H9 (cell line): ENCODE data around the gene RRP9. TPM values are rescaled to one million over a fixed set of nuclear protein-coding genes. Genes with fewer than 3 reads are reported as not detected.

Source experiments
- DNase-seq: peaks from one replicate; pipeline ENCODE4 v3.0.0-alpha.2; 2017
- H2AFZ ChIP-seq: one replicate; pipeline ENCODE4 v1.6.1; 2013; ENCODE audit warnings: mild to moderate bottlenecking, low read length, control low read depth, moderate library complexity
- H2AK5ac ChIP-seq: 2 replicates; pipeline ENCODE4 v1.6.1; 2013; ENCODE audit warnings: low read length, control low read depth, mixed read lengths; ENCODE audit not compliant: insufficient read length
- H2BK120ac ChIP-seq: one replicate; pipeline ENCODE4 v1.6.1; 2013; ENCODE audit warnings: low read depth, mild to moderate bottlenecking, low read length, control low read depth, inconsistent platforms; ENCODE audit not compliant: poor library complexity, severe bottlenecking
- H2BK12ac ChIP-seq: 2 replicates; pipeline ENCODE4 v1.6.1; 2013; ENCODE audit warnings: low read length, control low read depth, mixed read lengths, low read depth; ENCODE audit not compliant: insufficient read length
- H2BK15ac ChIP-seq: 2 replicates; pipeline ENCODE4 v1.6.1; 2013; ENCODE audit warnings: low read depth, low read length, control low read depth
- H2BK20ac ChIP-seq: one replicate; pipeline ENCODE4 v1.6.1; 2013; ENCODE audit warnings: low read depth, mild to moderate bottlenecking, low read length, control low read depth, inconsistent platforms; ENCODE audit not compliant: poor library complexity, severe bottlenecking
- H2BK5ac ChIP-seq: 2 replicates; pipeline ENCODE4 v1.6.1; 2013; ENCODE audit warnings: low read length, control low read depth, mixed read lengths; ENCODE audit not compliant: insufficient read length
- H3K14ac ChIP-seq: 2 replicates; pipeline ENCODE4 v1.6.1; 2013; ENCODE audit warnings: low read length, control low read depth; ENCODE audit not compliant: insufficient read depth
- H3K18ac ChIP-seq: 2 replicates; pipeline ENCODE4 v1.6.1; 2013; ENCODE audit warnings: low read depth, mild to moderate bottlenecking, mixed read lengths, low read length, control low read depth; ENCODE audit not compliant: insufficient read length
- H3K23ac ChIP-seq: 2 replicates; pipeline ENCODE4 v1.6.1; 2013; ENCODE audit warnings: low read length, control low read depth, mixed read lengths, low read depth; ENCODE audit not compliant: insufficient read length
- H3K23me2 ChIP-seq: 2 replicates; pipeline ENCODE4 v1.6.1; 2013; ENCODE audit warnings: low read depth, mild to moderate bottlenecking, mixed read lengths, low read length, control low read depth; ENCODE audit not compliant: insufficient read length, poor library complexity, severe bottlenecking
- H3K27ac ChIP-seq: 2 replicates; pipeline ENCODE4 v1.5.1; 2013; ENCODE audit warnings: low read length, control low read depth, mixed read lengths, low read depth; ENCODE audit not compliant: insufficient read length
- H3K27me3 ChIP-seq: 2 replicates; pipeline ENCODE4 v1.6.1; 2013; ENCODE audit warnings: low read length, control low read depth, inconsistent platforms; ENCODE audit not compliant: insufficient read depth
- H3K4ac ChIP-seq: 2 replicates; pipeline ENCODE4 v1.6.1; 2013; ENCODE audit warnings: low read depth, mild to moderate bottlenecking, control low read depth, inconsistent platforms, low read length, moderate library complexity
- H3K4me1 ChIP-seq: 2 replicates; pipeline ENCODE4 v1.6.1; 2013; ENCODE audit warnings: low read length, control low read depth, inconsistent platforms; ENCODE audit not compliant: insufficient read depth
- H3K4me2 ChIP-seq: 2 replicates; pipeline ENCODE4 v1.6.1; 2013; ENCODE audit warnings: low read length, control low read depth, mixed read lengths; ENCODE audit not compliant: insufficient read length, insufficient read depth
- H3K56ac ChIP-seq: 2 replicates; pipeline ENCODE4 v1.6.1; 2013; ENCODE audit warnings: low read depth, mild to moderate bottlenecking, mixed read lengths, low read length, control low read depth; ENCODE audit not compliant: insufficient read length
- H3K79me1 ChIP-seq: 2 replicates; pipeline ENCODE4 v1.6.1; 2013; ENCODE audit warnings: low read depth, mild to moderate bottlenecking, moderate library complexity, low read length, control low read depth, inconsistent platforms; ENCODE audit not compliant: insufficient read depth, poor library complexity, severe bottlenecking
- H3K79me2 ChIP-seq: 2 replicates; pipeline ENCODE4 v1.6.1; 2013; ENCODE audit warnings: low read length, control low read depth, inconsistent platforms; ENCODE audit not compliant: insufficient read depth
- H3K9ac ChIP-seq: 2 replicates; pipeline ENCODE4 v1.6.1; 2013; ENCODE audit warnings: low read length, control low read depth, mixed read lengths; ENCODE audit not compliant: insufficient read length; ENCODE audit errors: extremely low read depth
- H3K9me3 ChIP-seq: one replicate; pipeline ENCODE4 v1.6.1; 2013; ENCODE audit warnings: low read depth, low read length, inconsistent platforms; ENCODE audit not compliant: control insufficient read depth
- H3T11ph ChIP-seq: one replicate; pipeline ENCODE4 v1.6.1; 2013; ENCODE audit warnings: mild to moderate bottlenecking, low read length, control low read depth, inconsistent platforms
- H4K20me1 ChIP-seq: one replicate; pipeline ENCODE4 v1.6.1; 2013; ENCODE audit not compliant: control insufficient read depth, insufficient read length, insufficient read depth
- H4K5ac ChIP-seq: 2 replicates; pipeline ENCODE4 v1.6.1; 2013; ENCODE audit warnings: low read depth, mild to moderate bottlenecking, mixed read lengths, low read length, control low read depth; ENCODE audit not compliant: insufficient read length
- H4K8ac ChIP-seq: replicated peaks from 2 replicates; pipeline ENCODE4 v1.6.1; 2013; ENCODE audit warnings: low read length, control low read depth, mixed read lengths, low read depth; ENCODE audit not compliant: insufficient read length
- H4K91ac ChIP-seq: 2 replicates; pipeline ENCODE4 v1.6.1; 2013; ENCODE audit warnings: low read depth, mild to moderate bottlenecking, moderate library complexity, mixed read lengths, low read length, control low read depth; ENCODE audit not compliant: insufficient read length
- H3K27ac Mint-ChIP-seq, 3 experiments: 2 replicates in 2 of 3; 3 replicates in 1 of 3; pipeline ENCODE4 v1.8.0; 2020 to 2021; ENCODE audit warnings: mixed read lengths in 3 of 3, mild to moderate bottlenecking in 1 of 3, moderate library complexity in 1 of 3
- H3K27me3 Mint-ChIP-seq: 2 replicates; pipeline ENCODE4 v1.8.0; 2021; ENCODE audit warnings: low read depth, mild to moderate bottlenecking, moderate library complexity, mixed read lengths
- H3K36me3 Mint-ChIP-seq, 3 experiments: 2 replicates in 2 of 3; 3 replicates in 1 of 3; pipeline ENCODE4 v1.8.0; 2020 to 2021; ENCODE audit warnings: low read depth in 3 of 3, mixed read lengths in 3 of 3; ENCODE audit not compliant: insufficient read depth in 1 of 3
- H3K4me1 Mint-ChIP-seq, 2 experiments: 2 replicates each; pipeline ENCODE4 v1.8.0; 2020; ENCODE audit warnings: mixed read lengths in 2 of 2
- H3K4me3 Mint-ChIP-seq, 2 experiments: 2 replicates in 1 of 2; 3 replicates in 1 of 2; pipeline ENCODE4 v1.8.0; 2020 to 2021; ENCODE audit warnings: mild to moderate bottlenecking in 2 of 2, mixed read lengths in 2 of 2, moderate library complexity in 1 of 2
- H3K9me3 Mint-ChIP-seq, 2 experiments: 2 replicates in 1 of 2; 3 replicates in 1 of 2; pipeline ENCODE4 v1.8.0; 2020; ENCODE audit warnings: mild to moderate bottlenecking in 2 of 2, mixed read lengths in 2 of 2, moderate library complexity in 1 of 2
- CTCF ChIP-seq: fragments of 200-600 bp; sonication (generic); conservative IDR thresholded peaks from 3 replicates; pipeline ENCODE4 v1.8.0; 2021; ENCODE audit warnings: antibody characterized with exemption, mild to moderate bottlenecking
- WGBS: extraction: QIAGEN DNeasy Blood & Tissue Kit; methylation state at CpG from one replicate; pipeline ENCODE4 v1.1.7; 2013; ENCODE audit warnings: missing lambda C conversion rate, low lambda C conversion rate, mixed read lengths; ENCODE audit not compliant: insufficient read length; ENCODE audit errors: extremely low coverage; 5-methylcytosine and 5-hydroxymethylcytosine counted together
- total RNA-seq: library from RNA; stranded (reverse); gene quantifications from 2 replicates; pipeline ENCODE4 v1.2.1, GENCODE V29; 2021

RRP9 gene
- total RNA-seq, 1 experiment from 2014 or later, result 64.0 TPM

- H3K36me3 Mint-ChIP-seq, result peaks cover 9 to 25% (median 9%) of the 10 kb centered on the region in 3 experiments; a peak in 6 of 7 replicates
- no peaks in the 10 kb centered on the region for H3K9me3 ChIP-seq
- H2BK12ac ChIP-seq, result no peak overlapping the region
- no peak overlapping the region for H2AK5ac ChIP-seq
- no peaks in the 10 kb centered on the region for H3K9me3 Mint-ChIP-seq
- no peak overlapping the region for H3K56ac ChIP-seq
- H3K18ac ChIP-seq, result no peak overlapping the region
- DNase-seq, result no peak
- H3K23me2 ChIP-seq, result no peaks in the 10 kb centered on the region
- no peaks in the 10 kb centered on the region for H4K20me1 ChIP-seq
- H4K8ac ChIP-seq, result no peak overlapping the region
- H3T11ph ChIP-seq, result no peak overlapping the region
- WGBS, result no CpG with 5 or more reads among the region's 7 CpGs
- H2BK20ac ChIP-seq, result no peak overlapping the region
- no peak overlapping the region for H3K23ac ChIP-seq
- no peaks in the 10 kb centered on the region for H3K27me3 ChIP-seq
- no peak overlapping the region for H3K14ac ChIP-seq
- no peaks in the 10 kb centered on the region for H3K79me1 ChIP-seq
- no peaks in the 10 kb centered on the region for H3K79me2 ChIP-seq
- H2BK120ac ChIP-seq, result no peak overlapping the region
- H3K27ac ChIP-seq, result no peak overlapping the region
- no peak overlapping the region for H4K91ac ChIP-seq
- H4K5ac ChIP-seq, result no peak overlapping the region
- H3K4me3 Mint-ChIP-seq, result no peak overlapping the region
- H3K27me3 Mint-ChIP-seq, result no peaks in the 10 kb centered on the region
- H2BK15ac ChIP-seq, result no peak overlapping the region
- H2AFZ ChIP-seq, result no peak overlapping the region
- no peak overlapping the region for H3K27ac Mint-ChIP-seq
- TF ChIP-seq CTCF, result no peak
- no peak overlapping the region for H3K4ac ChIP-seq
- no peak overlapping the region for H3K4me2 ChIP-seq
- H2BK5ac ChIP-seq, result no peak overlapping the region
- no peak overlapping the region for H3K9ac ChIP-seq
- no peaks in the 10 kb centered on the region for H3K4me1 ChIP-seq
- H3K4me1 Mint-ChIP-seq, result no peaks in the 10 kb centered on the region
These were observed 13.3 kb downstream of the RRP9 start for GRCh38 chr3:51928438-51928837.
